GM13977 (cell line): ENCODE data around the gene PRDX4.

Experiments
- DNase-seq: peaks from one replicate; pipeline ENCODE4 v3.0.0; 2012; ENCODE audit warnings: low spot score
- CTCF ChIP-seq: IDR thresholded peaks from 2 replicates; pipeline ENCODE4 v1.5.1; 2012; ENCODE audit warnings: mild to moderate bottlenecking, control low read depth; ENCODE audit not compliant: insufficient read depth; ENCODE audit errors: extremely low read depth, missing control alignments
- in situ Hi-C: fragments of 300-500 bp; cut with MboI; formaldehyde crosslinking; loops from one replicate; pipeline ENCODE4 v1.12.0; 2022; ENCODE audit warnings: low sequenced_read_pairs, low pct_unique_long_range_greater_than_20kb, mixed read lengths, inconsistent platforms; ENCODE audit not compliant: unreplicated experiment

The PRDX4 gene

GRCh38 chrX:23699636-23700194 is 32.4 kb downstream of the PRDX4 start:
- TF ChIP-seq CTCF, result no peak
- in situ Hi-C loops, result loop anchor here (10.0 kb wide), 1 partner anchor 205 kb away; the partner anchor contains the start of genes APOO and CXorf58
- DNase-seq, result no peak

GRCh38 chrX:23704673-23705206 is 37.4 kb downstream of the PRDX4 start:
- in situ Hi-C loops, result no loop called here
- TF ChIP-seq CTCF, result no peak
- no peak for DNase-seq

- no peak for DNase-seq
- TF ChIP-seq CTCF, result no peak
- in situ Hi-C loops, result no loop called here
These were observed 37.9 kb downstream of the PRDX4 start for GRCh38 chrX:23705235-23705634.

GRCh38 chrX:23720117-23720677 is 52.9 kb downstream of the PRDX4 start:
- in situ Hi-C loops, result no loop called here
- no peak for TF ChIP-seq CTCF
- no peak for DNase-seq

- in situ Hi-C loops, result no loop called here
- no peak for DNase-seq
- TF ChIP-seq CTCF, result no peak
These were observed 58.9 kb downstream of the PRDX4 start for GRCh38 chrX:23726191-23726590.

GRCh38 chrX:23727206-23727605 is 59.9 kb downstream of the PRDX4 start:
- in situ Hi-C loops, result no loop called here
- DNase-seq, result no peak
- no peak for TF ChIP-seq CTCF
